ENCODE measurements around the gene NCEH1. TPM values are rescaled to one million over a fixed set of nuclear protein-coding genes. Genes with fewer than 3 reads are reported as not detected.

The NCEH1 gene
- total RNA-seq, 1 experiment from 2014 or later: 43.5 TPM

DNA sequence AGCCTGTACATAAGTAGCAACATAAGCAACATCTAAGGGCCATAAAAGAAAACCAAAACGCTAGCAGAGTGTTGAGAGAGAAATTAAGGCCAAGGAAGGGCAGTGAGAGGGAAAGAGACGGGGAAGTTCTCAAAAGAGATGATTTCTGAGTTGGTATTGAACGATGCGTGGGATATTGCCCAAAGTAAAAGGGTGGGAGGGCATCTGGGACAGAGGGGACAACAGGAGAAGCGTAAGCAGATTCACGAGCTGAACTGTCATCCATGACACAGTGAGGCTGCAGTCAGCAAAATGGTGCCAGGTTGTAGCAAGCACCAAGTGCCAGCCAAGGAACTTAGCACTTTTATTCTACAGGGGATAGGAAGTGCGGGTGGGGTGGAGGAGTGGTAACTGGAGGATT lies 11.8 kb downstream of the NCEH1 start:
- TF ChIP-seq, protein P1, sequence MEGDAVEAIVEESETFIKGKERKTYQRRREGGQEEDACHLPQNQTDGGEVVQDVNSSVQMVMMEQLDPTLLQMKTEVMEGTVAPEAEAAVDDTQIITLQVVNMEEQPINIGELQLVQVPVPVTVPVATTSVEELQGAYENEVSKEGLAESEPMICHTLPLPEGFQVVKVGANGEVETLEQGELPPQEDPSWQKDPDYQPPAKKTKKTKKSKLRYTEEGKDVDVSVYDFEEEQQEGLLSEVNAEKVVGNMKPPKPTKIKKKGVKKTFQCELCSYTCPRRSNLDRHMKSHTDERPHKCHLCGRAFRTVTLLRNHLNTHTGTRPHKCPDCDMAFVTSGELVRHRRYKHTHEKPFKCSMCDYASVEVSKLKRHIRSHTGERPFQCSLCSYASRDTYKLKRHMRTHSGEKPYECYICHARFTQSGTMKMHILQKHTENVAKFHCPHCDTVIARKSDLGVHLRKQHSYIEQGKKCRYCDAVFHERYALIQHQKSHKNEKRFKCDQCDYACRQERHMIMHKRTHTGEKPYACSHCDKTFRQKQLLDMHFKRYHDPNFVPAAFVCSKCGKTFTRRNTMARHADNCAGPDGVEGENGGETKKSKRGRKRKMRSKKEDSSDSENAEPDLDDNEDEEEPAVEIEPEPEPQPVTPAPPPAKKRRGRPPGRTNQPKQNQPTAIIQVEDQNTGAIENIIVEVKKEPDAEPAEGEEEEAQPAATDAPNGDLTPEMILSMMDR (conservative IDR thresholded peaks at IDR 0.05): no peak
- TF ChIP-seq EZH2 (IDR thresholded peaks at IDR 0.05; ENCODE audit: low read depth): no peak
- no TSS peak for BruUV-seq (replicated peaks)
- Histone ChIP-seq H3K4me1 (replicated peaks; ENCODE audit: insufficient read depth) (peaks cover 4% of the 10 kb centered on the region; the same call in 1 of the 2 replicates), H3K9me2 (ENCODE audit: insufficient read depth) (no peaks in the 10 kb centered on the region), H3K79me2 (ENCODE audit: low read depth) (peaks cover 99% of the 10 kb centered on the region), H3F3A (ENCODE audit: insufficient read depth, low read depth) (peaks cover 6% of the 10 kb centered on the region; the same call in 1 of the 2 replicates), H3K27ac (no peak overlapping the region), H3K9me3 (ENCODE audit: insufficient read depth, low read depth) (no peaks in the 10 kb centered on the region), H3K4me2 (no peak overlapping the region), H2AFZ (no peak overlapping the region), H3K27me3 (ENCODE audit: insufficient read depth, low read depth) (no peaks in the 10 kb centered on the region), H3K36me3 (ENCODE audit: low read depth) (peaks cover 22% of the 10 kb centered on the region), H3K4me3 (no peak overlapping the region), H4K20me1 (ENCODE audit: insufficient read depth) (peaks cover 6% of the 10 kb centered on the region; the same call in 1 of the 2 replicates)
- intact Hi-C loops (cut with micrococcal nuclease; ENCODE audit: unreplicated experiment): loop anchor here (1.0 kb wide), 1 partner anchor 10 kb away; no protein-coding TSS in a partner anchor
- DNase-seq: no peak
- POLR2A ChIA-PET (ENCODE audit: unreplicated experiment): no interaction called here
- CTCF ChIA-PET: no interaction called here

DNA sequence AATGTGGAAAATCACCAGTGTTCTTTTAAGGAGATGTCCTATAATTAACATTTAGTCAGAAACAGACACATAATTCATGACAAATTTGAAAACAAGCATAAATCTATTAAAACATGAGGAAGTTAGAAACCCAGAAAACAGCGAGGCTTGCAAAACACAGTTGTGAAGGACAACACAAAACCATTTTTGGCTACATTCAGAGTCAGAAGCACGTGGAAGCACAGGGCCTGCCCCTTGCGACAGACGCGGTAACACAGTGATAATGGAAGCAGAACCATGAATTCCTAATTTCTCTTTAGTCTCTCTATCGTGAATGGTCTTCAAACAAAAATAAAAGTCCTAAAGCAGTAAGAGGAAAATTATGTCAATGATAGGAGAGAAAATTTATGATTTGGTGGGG lies 12.2 kb downstream of the NCEH1 start:
- no peaks in the 10 kb centered on the region for H3K27me3 ChIP-seq (ENCODE audit: insufficient read depth, low read depth)
- no peaks in the 10 kb centered on the region for H3K9me3 ChIP-seq (ENCODE audit: insufficient read depth, low read depth)
- no peak for TF ChIP-seq EZH2 (IDR thresholded peaks at IDR 0.05; ENCODE audit: low read depth)
- TF ChIP-seq, protein P1 (conservative IDR thresholded peaks at IDR 0.05): no peak
- DNase-seq: no peak
- H4K20me1 ChIP-seq (ENCODE audit: insufficient read depth): 0 out of 2 replicates have a peak, but pooled peaks cover 2% of the 10 kb centered on the region
- peaks cover 99% of the 10 kb centered on the region for H3K79me2 ChIP-seq (ENCODE audit: low read depth)
- peaks cover 4% of the 10 kb centered on the region; the same call in 1 of the 2 replicates for H3K4me1 ChIP-seq (replicated peaks; ENCODE audit: insufficient read depth)
- no peaks in the 10 kb centered on the region for H3K9me2 ChIP-seq (ENCODE audit: insufficient read depth)
- peaks cover 22% of the 10 kb centered on the region for H3K36me3 ChIP-seq (ENCODE audit: low read depth)
- H3K4me3 ChIP-seq: no peak overlapping the region
- intact Hi-C loops (cut with micrococcal nuclease; ENCODE audit: unreplicated experiment): loop anchor here (1.0 kb wide), 1 partner anchor 11 kb away; no protein-coding TSS in a partner anchor
- BruUV-seq (replicated peaks): no TSS peak
- H3K4me2 ChIP-seq: no peak overlapping the region
- peak overlapping the region; percentile 0; the same call in 1 of the 2 replicates for H3K27ac ChIP-seq
- H2AFZ ChIP-seq: no peak overlapping the region
- peaks cover 6% of the 10 kb centered on the region; the same call in 1 of the 2 replicates for H3F3A ChIP-seq (ENCODE audit: insufficient read depth, low read depth)
- CTCF ChIA-PET: no interaction called here
- POLR2A ChIA-PET (ENCODE audit: unreplicated experiment): no interaction called here

GRCh38 chr3:172697558-172697957 lies 13.3 kb downstream of the NCEH1 start:
- CTCF ChIA-PET: interaction anchor here (0.6 to 0.7 kb wide), 2 partner anchors 44 to 1025 kb away, joined by 3 to 5 read pairs; no protein-coding TSS in a partner anchor

More at GRCh38 chr3:172697558-172697957, 13.3 kb downstream of the NCEH1 start:
- Histone ChIP-seq H3K9me2 (ENCODE audit: insufficient read depth) (no peaks in the 10 kb centered on the region), H4K20me1 (ENCODE audit: insufficient read depth) (no peaks in the 10 kb centered on the region), H3K27ac (no peak overlapping the region), H3K27me3 (ENCODE audit: insufficient read depth, low read depth) (no peaks in the 10 kb centered on the region), H3K4me1 (replicated peaks; ENCODE audit: insufficient read depth) (peaks cover 11% of the 10 kb centered on the region; the same call in 1 of the 2 replicates), H2AFZ (no peak overlapping the region), H3F3A (ENCODE audit: insufficient read depth, low read depth) (peaks cover 6% of the 10 kb centered on the region; the same call in 1 of the 2 replicates), H3K36me3 (ENCODE audit: low read depth) (peaks cover 21% of the 10 kb centered on the region), H3K9me3 (ENCODE audit: insufficient read depth, low read depth) (no peaks in the 10 kb centered on the region), H3K4me2 (no peak overlapping the region), H3K79me2 (ENCODE audit: low read depth) (peaks cover 99% of the 10 kb centered on the region), H3K4me3 (no peak overlapping the region)
- no peak for DNase-seq
- no TSS peak for BruUV-seq (replicated peaks)
- intact Hi-C loops (cut with micrococcal nuclease; ENCODE audit: unreplicated experiment): no loop called here
- POLR2A ChIA-PET (ENCODE audit: unreplicated experiment): interaction anchor here (0.6 kb wide), 1 partner anchor 13 kb away, joined by 3 read pairs; no protein-coding TSS in a partner anchor
- no peak for TF ChIP-seq EZH2 (IDR thresholded peaks at IDR 0.05; ENCODE audit: low read depth)
- TF ChIP-seq, protein P1 (conservative IDR thresholded peaks at IDR 0.05): no peak
